Gastroesophageal sphincter (tissue), 3 donors: Measurements from ENCODE around the gene LLGL2.

Experiments used
- CTCF ChIP-seq, 4 experiments: fragments of 200-600 bp in 2 of 4; fragments of 450-650 bp in 2 of 4; sonication (generic) in 1 of 4; IDR thresholded peaks; one replicate each; pipeline ENCODE4 v1.5.1; 2017 to 2019; ENCODE audit warnings: antibody characterized with exemption in 4 of 4, mild to moderate bottlenecking in 2 of 4, moderate library complexity in 2 of 4
- EP300 ChIP-seq: sonication (generic); formaldehyde crosslinking; IDR thresholded peaks from one replicate; pipeline ENCODE4 v1.6.1; 2017; ENCODE audit warnings: antibody characterized with exemption, mild to moderate bottlenecking
- POLR2A ChIP-seq, 2 donors: fragments of 450-650 bp; IDR thresholded peaks; one replicate each; pipeline ENCODE4 v1.6.1; 2017; ENCODE audit warnings: antibody characterized with exemption in 2 of 2, mild to moderate bottlenecking in 2 of 2, moderate library complexity in 1 of 2

DNA sequence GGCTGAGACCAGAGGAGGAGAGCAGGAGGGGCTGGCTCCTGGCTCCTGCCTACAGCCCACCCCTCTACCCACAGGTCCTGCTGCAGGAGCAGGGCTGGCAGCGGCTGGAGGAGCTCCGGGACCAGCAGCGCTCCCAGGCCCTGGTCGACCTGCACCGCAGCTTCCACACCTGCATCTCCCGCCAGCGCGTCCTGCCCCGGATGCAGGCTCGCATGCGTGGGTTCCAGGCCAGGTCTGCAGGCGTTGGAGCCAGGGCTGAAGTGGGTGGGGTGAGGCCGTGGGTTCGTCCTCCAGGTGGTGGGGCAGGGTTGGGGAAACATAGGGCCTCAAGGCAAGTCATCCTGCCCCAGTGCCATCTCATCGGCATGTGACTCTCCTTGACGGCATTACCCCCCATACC, 80.3 kb downstream of the LLGL2 start:
- TF ChIP-seq CTCF (IDR thresholded peaks at IDR 0.05) = no peak
- TF ChIP-seq POLR2A (IDR thresholded peaks at IDR 0.05) = no peak
- TF ChIP-seq EP300 = no peak
